ENCODE results near the gene WWOX. TPM values are rescaled to one million over a fixed set of nuclear protein-coding genes. Genes with fewer than 3 reads are reported as not detected.

Gene WWOX
- total RNA-seq, 4 donors from 2014 or later = 76.8 to 102 (median 83.6) TPM

DNA sequence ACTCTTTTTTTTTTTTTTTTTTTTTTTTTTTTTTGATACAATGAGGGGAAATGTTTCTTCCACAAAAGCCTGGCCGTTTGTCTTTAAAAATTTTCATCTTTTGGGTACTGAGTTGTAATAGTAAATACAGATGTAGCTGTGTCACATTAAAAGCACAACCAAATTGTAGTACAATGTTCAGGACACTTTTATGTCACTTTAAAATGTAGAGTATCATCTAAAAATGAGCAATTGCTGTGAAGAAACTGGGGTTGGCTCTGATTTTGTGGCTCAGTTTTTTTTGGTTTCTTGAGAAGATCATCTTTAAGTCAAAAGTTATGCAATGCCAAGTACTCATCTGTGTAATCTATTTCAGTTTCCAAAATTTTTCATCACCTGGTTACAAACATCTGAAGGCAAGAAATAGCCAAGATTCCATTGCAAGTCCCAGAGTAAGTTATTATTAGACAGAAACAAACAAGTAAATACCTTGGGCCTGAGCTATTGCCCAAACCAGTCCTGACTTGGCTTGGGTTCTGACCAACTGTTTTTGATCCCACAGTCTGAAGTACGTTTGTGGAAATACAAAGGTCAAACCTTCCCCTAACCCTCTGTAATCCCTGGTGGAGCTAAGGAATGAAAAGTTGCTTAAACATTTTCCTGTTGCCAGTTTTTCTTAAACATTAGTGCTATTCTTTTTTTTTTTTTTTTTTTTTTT, 717.2 kb downstream of the WWOX start:
- Histone ChIP-seq H3K36me3 (no peaks in the 10 kb centered on the region), H3K4me1 (peaks cover 0 to 33% (median 18%) of the 10 kb centered on the region in 4 donors), H3K9me3 (no peaks in the 10 kb centered on the region), H3K4me3 (no peak overlapping the region), H3K27ac (peak overlapping the region in 2 of 4 donors; percentile 12 to 59), H3K27me3 (no peaks in the 10 kb centered on the region)
- peak in 1 of 2 donors; percentile 90 for TF ChIP-seq EP300 (IDR thresholded peaks at IDR 0.05)
- no peak for TF ChIP-seq POLR2A (IDR thresholded peaks at IDR 0.05)
- DNase-seq (ENCODE audit: low spot score in 2 of 2) = peak in 1 of 2 donors; percentile 60
- 18 to 20% methylated on average over 2 of the region's 2 CpGs for WGBS, 2 donors

GRCh38 chr16:78817200-78817739, 717.8 kb downstream of the WWOX start:
- peaks cover 0 to 33% (median 18%) of the 10 kb centered on the region in 4 donors for H3K4me1 ChIP-seq
- H3K9me3 ChIP-seq = no peaks in the 10 kb centered on the region
- H3K36me3 ChIP-seq = no peaks in the 10 kb centered on the region
- TF ChIP-seq, protein P1, sequence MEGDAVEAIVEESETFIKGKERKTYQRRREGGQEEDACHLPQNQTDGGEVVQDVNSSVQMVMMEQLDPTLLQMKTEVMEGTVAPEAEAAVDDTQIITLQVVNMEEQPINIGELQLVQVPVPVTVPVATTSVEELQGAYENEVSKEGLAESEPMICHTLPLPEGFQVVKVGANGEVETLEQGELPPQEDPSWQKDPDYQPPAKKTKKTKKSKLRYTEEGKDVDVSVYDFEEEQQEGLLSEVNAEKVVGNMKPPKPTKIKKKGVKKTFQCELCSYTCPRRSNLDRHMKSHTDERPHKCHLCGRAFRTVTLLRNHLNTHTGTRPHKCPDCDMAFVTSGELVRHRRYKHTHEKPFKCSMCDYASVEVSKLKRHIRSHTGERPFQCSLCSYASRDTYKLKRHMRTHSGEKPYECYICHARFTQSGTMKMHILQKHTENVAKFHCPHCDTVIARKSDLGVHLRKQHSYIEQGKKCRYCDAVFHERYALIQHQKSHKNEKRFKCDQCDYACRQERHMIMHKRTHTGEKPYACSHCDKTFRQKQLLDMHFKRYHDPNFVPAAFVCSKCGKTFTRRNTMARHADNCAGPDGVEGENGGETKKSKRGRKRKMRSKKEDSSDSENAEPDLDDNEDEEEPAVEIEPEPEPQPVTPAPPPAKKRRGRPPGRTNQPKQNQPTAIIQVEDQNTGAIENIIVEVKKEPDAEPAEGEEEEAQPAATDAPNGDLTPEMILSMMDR (IDR thresholded peaks at IDR 0.05) = no peak
- TF ChIP-seq EP300 (IDR thresholded peaks at IDR 0.05) = no peak
- TF ChIP-seq POLR2A (IDR thresholded peaks at IDR 0.05) = no peak
- WGBS, 2 donors = 41 to 45% methylated on average over 6 of the region's 6 CpGs
- H3K4me3 ChIP-seq = no peak overlapping the region
- no peaks in the 10 kb centered on the region for H3K27me3 ChIP-seq
- peak overlapping the region in 2 of 4 donors; percentile 42 to 70 for H3K27ac ChIP-seq
- no peak for DNase-seq (ENCODE audit: low spot score in 2 of 2)

DNA sequence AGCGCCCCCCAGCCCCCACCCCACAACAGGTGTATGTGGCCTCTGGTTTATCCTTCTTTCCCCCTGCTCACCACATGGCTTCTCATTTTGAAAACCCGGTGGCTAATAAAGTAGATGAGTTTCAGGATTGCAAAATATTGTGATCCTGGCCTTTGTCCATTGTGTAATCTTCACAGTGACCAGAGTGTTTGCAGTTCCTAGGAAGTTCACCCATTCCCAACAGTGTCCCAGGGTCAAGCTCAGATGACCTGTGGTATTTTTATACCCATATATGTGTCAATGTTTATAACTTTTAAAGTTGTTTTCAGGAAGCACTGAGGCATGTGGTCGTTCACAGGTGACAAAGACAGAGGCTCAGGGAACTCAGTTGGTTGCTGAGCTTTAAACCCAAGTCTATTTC, 721.9 kb downstream of the WWOX start:
- Histone ChIP-seq H3K9me3 (no peaks in the 10 kb centered on the region), H3K4me1 (peaks cover 0 to 18% (median 9%) of the 10 kb centered on the region in 4 donors), H3K36me3 (no peaks in the 10 kb centered on the region), H3K4me3 (no peak overlapping the region), H3K27me3 (no peaks in the 10 kb centered on the region), H3K27ac (no peak overlapping the region)
- no peak for DNase-seq (ENCODE audit: low spot score in 2 of 2)
- WGBS, 2 donors = 56 to 83% methylated on average over 3 of the region's 3 CpGs
- no peak for TF ChIP-seq EP300 (IDR thresholded peaks at IDR 0.05)
- TF ChIP-seq POLR2A (IDR thresholded peaks at IDR 0.05) = no peak
- TF ChIP-seq, protein P1 (IDR thresholded peaks at IDR 0.05) = no peak

- H3K4me3 ChIP-seq = no peak overlapping the region
- H3K27me3 ChIP-seq = no peaks in the 10 kb centered on the region
- H3K4me1 ChIP-seq = peaks cover 0 to 8% (median 5%) of the 10 kb centered on the region in 4 donors
- no peak overlapping the region for H3K27ac ChIP-seq
- WGBS, 2 donors = 76 to 80% methylated on average over 2 of the region's 2 CpGs
- DNase-seq (ENCODE audit: low spot score in 2 of 2) = no peak
- H3K9me3 ChIP-seq = no peaks in the 10 kb centered on the region
- TF ChIP-seq, protein P1 (IDR thresholded peaks at IDR 0.05) = no peak
- TF ChIP-seq EP300 (IDR thresholded peaks at IDR 0.05) (no peak), POLR2A (IDR thresholded peaks at IDR 0.05) (no peak)
- no peaks in the 10 kb centered on the region for H3K36me3 ChIP-seq
Observed at GRCh38 chr16:78822509-78822908, 723.1 kb downstream of the WWOX start.

- no peaks in the 10 kb centered on the region for H3K9me3 ChIP-seq
- no peak overlapping the region for H3K27ac ChIP-seq
- WGBS, 2 donors = 53 to 67% methylated on average over 6 of the region's 6 CpGs
- DNase-seq (ENCODE audit: low spot score in 2 of 2) = no peak
- H3K4me1 ChIP-seq = peaks cover 0 to 2% (median under 1%) of the 10 kb centered on the region in 4 donors
- no peaks in the 10 kb centered on the region for H3K36me3 ChIP-seq
- H3K27me3 ChIP-seq = no peaks in the 10 kb centered on the region
- H3K4me3 ChIP-seq = no peak overlapping the region
- no peak for TF ChIP-seq EP300 (IDR thresholded peaks at IDR 0.05)
- TF ChIP-seq, protein P1 (IDR thresholded peaks at IDR 0.05) = no peak
- no peak for TF ChIP-seq POLR2A (IDR thresholded peaks at IDR 0.05)
Observed at GRCh38 chr16:78823027-78823426, 723.6 kb downstream of the WWOX start.
